Muscle of leg (tissue), 16 donors: Measurements from ENCODE around the gene TLE4. TPM values are rescaled to one million over a fixed set of nuclear protein-coding genes. Genes with fewer than 3 reads are reported as not detected.
"Not testable (repeated sequence)": the region's sequence is repeated elsewhere in the genome, so short reads cannot be mapped to it uniquely, and the experiment has no call there.

Experiments
- DNase-seq: peaks from one replicate; pipeline ENCODE4 v3.0.0; 2013
- H3K27ac ChIP-seq: one replicate; pipeline ENCODE4 v1.5.1; 2013; ENCODE audit warnings: mild to moderate bottlenecking, low read length, control low read depth
- H3K27me3 ChIP-seq: one replicate; pipeline ENCODE4 v1.6.1; 2013; ENCODE audit warnings: low read length; ENCODE audit not compliant: control insufficient read depth, insufficient read depth
- H3K36me3 ChIP-seq: one replicate; pipeline ENCODE4 v1.6.1; 2013; ENCODE audit warnings: low read length; ENCODE audit not compliant: control insufficient read depth, insufficient read depth
- H3K4me1 ChIP-seq: one replicate; pipeline ENCODE4 v1.6.1; 2013; ENCODE audit warnings: low read length; ENCODE audit not compliant: control insufficient read depth, insufficient read depth
- H3K4me3 ChIP-seq: one replicate; pipeline ENCODE4 v1.5.1; 2013; ENCODE audit warnings: low read length, control low read depth
- H3K9me3 ChIP-seq: replicated peaks from 2 replicates; pipeline ENCODE4 v1.6.1; 2013; ENCODE audit warnings: low read depth, low read length; ENCODE audit not compliant: control insufficient read depth
- WGBS: methylation state at CpG from one replicate; pipeline ENCODE4 v1.1.5; 2013; ENCODE audit warnings: missing lambda C conversion rate; ENCODE audit not compliant: insufficient coverage; 5-methylcytosine and 5-hydroxymethylcytosine counted together
- long read RNA-seq, 11 donors: transcript quantifications; one replicate each; lab custom pipeline, GENCODE V29; 2026
- polyA plus RNA-seq, 8 donors: library from polyadenylated mRNA; unstranded; fragments of 120-200 nt; gene quantifications; one replicate each; pipeline versions ENCODE4 v1.2.1 to v1.2.3, GENCODE V29; 2013; ENCODE audit warnings: inconsistent platforms in 1 of 8, low replicate concordance in 1 of 8; ENCODE audit not compliant: insufficient read length in 8 of 8, insufficient read depth in 1 of 8
- total RNA-seq: library from RNA; stranded (reverse); fragments of 120-200 nt; gene quantifications from one replicate; pipeline ENCODE4 v1.2.4, GENCODE V29; 2013

Gene TLE4
- total RNA-seq (16.6 TPM), polyA plus RNA-seq (10 to 100 TPM; 16.5 to 22.0 (median 17.8) TPM)
- long read RNA-seq, donor 1, partial matches to known transcripts, result 0 of 1 reads
- long read RNA-seq, donor 1, other reads (novel, unspliced or antisense), result 0 of 1 reads
- long read RNA-seq, donor 2, result 0 reads
- long read RNA-seq, donor 3, result 0 reads
- long read RNA-seq, donor 4, result 0 reads
- long read RNA-seq, donor 5, partial matches to known transcripts, result 7 of 8 reads
- long read RNA-seq, donor 5, other reads (novel, unspliced or antisense), result 0 of 8 reads
- long read RNA-seq, donor 6, result 0 reads
- long read RNA-seq, donor 7, partial matches to known transcripts, result 0 of 1 reads
- long read RNA-seq, donor 7, other reads (novel, unspliced or antisense), result 0 of 1 reads
- long read RNA-seq, donor 8, partial matches to known transcripts, result 5 of 5 reads
- long read RNA-seq, donor 8, other reads (novel, unspliced or antisense), result 0 of 5 reads
- long read RNA-seq, donor 9, result 0 reads
- long read RNA-seq, donor 10, result 0 reads
- long read RNA-seq, donor 11, result 0 reads

GRCh38 chr9:79571309-79572031 lies at the start of gene TLE4:
TSS of gene TLE4 (plus strand) at chr9:79571965. CDS start at chr9:79572791, 826 bp downstream.
- no peaks in the 10 kb centered on the region for H3K36me3 ChIP-seq
- peak; percentile 100 for DNase-seq
- no peaks in the 10 kb centered on the region for H3K27me3 ChIP-seq
- H3K4me1 ChIP-seq, result peaks cover 12% of the 10 kb centered on the region
- peak within 1 kb of the TSS; percentile 96 for H3K27ac ChIP-seq
- H3K4me3 ChIP-seq, result peak within 1 kb of the TSS; percentile 85
- 0% methylated on average over 37 of the region's 48 CpGs for WGBS
- H3K9me3 ChIP-seq, result peaks cover 5% of the 10 kb centered on the region

DNA sequence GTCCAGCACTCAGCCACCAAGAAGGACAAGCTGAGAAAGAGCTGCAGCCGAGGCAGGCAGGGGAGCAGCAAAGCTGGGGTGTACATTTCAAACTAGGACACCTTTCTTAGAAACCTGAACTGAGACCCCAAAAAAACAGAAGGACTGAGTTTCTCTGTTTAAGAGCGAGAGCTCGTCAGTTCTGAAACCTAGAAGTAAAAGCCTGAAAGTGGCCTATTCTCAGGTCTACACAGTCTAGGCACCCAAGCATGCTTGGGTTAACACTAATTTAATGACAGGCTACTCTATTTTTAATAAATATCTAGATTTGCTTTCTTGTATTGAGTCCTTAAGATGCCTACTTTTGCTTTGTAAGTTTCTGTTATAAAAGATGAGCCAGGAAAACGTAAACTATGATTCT lies 49.0 kb upstream of the TLE4 start:
- H3K36me3 ChIP-seq, result no peaks in the 10 kb centered on the region
- no peaks in the 10 kb centered on the region for H3K27me3 ChIP-seq
- H3K9me3 ChIP-seq, result no peaks in the 10 kb centered on the region
- WGBS, result 91% methylated on average over 3 of the region's 4 CpGs
- no peaks in the 10 kb centered on the region for H3K4me1 ChIP-seq
- H3K4me3 ChIP-seq, result no peak overlapping the region
- H3K27ac ChIP-seq, result no peak overlapping the region
- no peak for DNase-seq

GRCh38 chr9:79524266-79524665 lies 47.5 kb upstream of the TLE4 start:
- H3K36me3 ChIP-seq, result no peaks in the 10 kb centered on the region
- no peak overlapping the region for H3K27ac ChIP-seq
- no peak for DNase-seq
- H3K27me3 ChIP-seq, result no peaks in the 10 kb centered on the region
- no peak overlapping the region for H3K4me3 ChIP-seq
- H3K9me3 ChIP-seq, result no peaks in the 10 kb centered on the region
- H3K4me1 ChIP-seq, result no peaks in the 10 kb centered on the region

- no peak overlapping the region for H3K4me3 ChIP-seq
- H3K27ac ChIP-seq, result no peak overlapping the region
These were observed 45.6 kb upstream of the TLE4 start for GRCh38 chr9:79526149-79526672.

DNA sequence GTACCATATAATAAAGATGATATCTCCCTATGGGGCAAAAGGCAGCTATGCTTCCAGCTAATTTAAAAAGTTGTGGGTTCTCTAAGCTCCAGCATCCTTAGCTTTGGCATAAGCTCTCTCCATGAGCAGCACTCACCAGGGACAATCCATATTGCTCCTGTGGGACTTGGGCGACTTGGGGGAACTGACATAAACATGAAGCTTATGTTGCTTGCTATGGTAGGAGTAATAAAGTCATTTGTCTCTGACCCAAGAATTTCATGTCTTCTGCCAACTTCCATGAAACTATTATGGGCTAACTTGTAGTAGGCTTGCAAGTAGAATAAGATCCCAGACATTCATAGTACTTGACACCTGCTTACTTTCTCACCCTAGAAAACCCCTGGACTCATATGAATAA lies 36.2 kb upstream of the TLE4 start:
- no peaks in the 10 kb centered on the region for H3K36me3 ChIP-seq
- WGBS, result no CpG with 5 or more reads among the region's 1 CpG
- H3K4me1 ChIP-seq, result no peaks in the 10 kb centered on the region

More at GRCh38 chr9:79526149-79526672, 45.6 kb upstream of the TLE4 start:
- H3K27me3 ChIP-seq, result no peaks in the 10 kb centered on the region
- WGBS, result no CpG with 5 or more reads among the region's 1 CpG
- H3K36me3 ChIP-seq, result no peaks in the 10 kb centered on the region
- no peak for DNase-seq
- H3K4me1 ChIP-seq, result no peaks in the 10 kb centered on the region
- no peaks in the 10 kb centered on the region for H3K9me3 ChIP-seq

DNA sequence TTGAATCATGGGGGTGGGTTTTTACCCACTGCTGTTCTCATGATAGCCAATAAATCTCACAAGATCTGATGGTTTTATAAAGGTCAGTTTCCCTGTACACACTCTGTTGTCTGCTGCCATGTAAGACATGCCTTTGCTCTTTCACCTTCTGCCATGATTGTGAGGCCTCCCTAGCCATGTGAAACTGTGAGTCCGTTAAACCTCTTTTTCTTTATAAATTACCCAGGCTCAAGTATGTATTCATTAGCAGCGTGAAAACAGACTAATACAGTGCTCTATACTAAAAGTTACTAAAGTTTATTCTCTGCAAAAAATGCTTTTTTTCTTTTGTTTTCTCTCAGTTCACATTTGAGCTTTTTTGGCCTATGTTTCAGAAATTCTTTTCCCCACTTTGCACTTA lies 33.9 kb upstream of the TLE4 start:
- DNase-seq, result no peak
- Histone ChIP-seq H3K27ac (no peak overlapping the region), H3K9me3 (peaks cover 2% of the 10 kb centered on the region), H3K4me3 (no peak overlapping the region), H3K4me1 (no peaks in the 10 kb centered on the region), H3K36me3 (no peaks in the 10 kb centered on the region), H3K27me3 (no peaks in the 10 kb centered on the region)
- 100% methylated on average over 1 of the region's 2 CpGs for WGBS

More for the DNA sequence above, 36.2 kb upstream of the TLE4 start:
- no peak overlapping the region for H3K4me3 ChIP-seq
- DNase-seq, result no peak
- H3K27me3 ChIP-seq, result no peaks in the 10 kb centered on the region
- H3K27ac ChIP-seq, result no peak overlapping the region
- H3K9me3 ChIP-seq, result peaks cover 2% of the 10 kb centered on the region

DNA sequence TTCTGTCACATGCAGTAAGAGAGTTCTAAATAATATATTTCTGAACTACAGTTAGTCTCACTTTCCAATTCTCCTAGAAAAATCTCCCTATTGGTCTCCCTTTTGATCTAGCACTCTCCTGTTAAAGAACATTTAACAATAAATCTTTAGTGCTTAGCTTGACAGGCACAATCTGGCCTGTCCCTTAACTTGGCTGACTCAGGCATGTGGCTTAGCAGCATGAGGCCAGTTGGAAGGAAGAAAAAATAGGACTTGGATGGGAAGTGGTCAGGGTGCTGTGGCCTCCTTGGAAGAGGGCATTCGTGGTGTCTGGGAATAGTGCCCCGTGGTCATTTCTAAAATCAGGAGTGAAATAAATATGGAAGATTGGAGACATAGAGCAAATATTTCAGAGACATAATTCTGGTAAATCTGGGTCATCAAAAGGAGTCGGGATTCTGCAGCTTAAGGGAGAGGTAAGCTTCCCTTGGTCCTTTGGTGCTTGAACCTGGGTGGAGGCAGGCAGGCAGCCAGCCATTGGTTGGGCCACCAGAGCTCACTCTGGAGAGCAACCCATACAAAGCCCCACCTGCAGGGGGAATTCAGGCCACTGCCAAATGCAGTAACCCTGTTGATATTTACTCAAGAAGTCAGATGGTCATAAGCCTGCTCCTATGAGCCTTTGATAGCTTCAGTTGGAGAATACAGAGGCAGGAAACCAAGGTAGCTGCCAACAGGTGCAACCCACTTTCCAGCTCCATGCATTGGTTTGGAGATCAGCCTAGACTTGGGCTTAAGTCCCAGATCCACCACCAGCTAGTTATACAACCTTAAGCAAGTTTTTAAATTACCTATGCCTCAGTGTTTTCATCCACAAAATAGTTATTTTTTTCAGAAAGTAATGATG lies 28.8 kb upstream of the TLE4 start:
- no peak for DNase-seq
- no peaks in the 10 kb centered on the region for H3K27me3 ChIP-seq
- no peaks in the 10 kb centered on the region for H3K4me1 ChIP-seq
- WGBS, result 86% methylated on average over 3 of the region's 3 CpGs
- H3K27ac ChIP-seq, result no peak overlapping the region
- no peaks in the 10 kb centered on the region for H3K9me3 ChIP-seq
- H3K4me3 ChIP-seq, result no peak overlapping the region
- H3K36me3 ChIP-seq, result no peaks in the 10 kb centered on the region

GRCh38 chr9:79544375-79544774 lies 27.4 kb upstream of the TLE4 start:
- not testable (repeated sequence) for H3K27me3 ChIP-seq, H3K4me3 ChIP-seq, DNase-seq, H3K9me3 ChIP-seq, H3K27ac ChIP-seq, H3K4me1 ChIP-seq, H3K36me3 ChIP-seq
- 100% methylated on average over 2 of the region's 7 CpGs for WGBS

GRCh38 chr9:79551586-79551985 lies 20.2 kb upstream of the TLE4 start:
- DNase-seq, result no peak
- 100% methylated on average over 1 of the region's 4 CpGs for WGBS
- H3K27me3 ChIP-seq, result no peaks in the 10 kb centered on the region

More at GRCh38 chr9:79551586-79551985, 20.2 kb upstream of the TLE4 start:
- Histone ChIP-seq H3K9me3 (peaks cover 5% of the 10 kb centered on the region), H3K27ac (no peak overlapping the region), H3K4me3 (no peak overlapping the region), H3K4me1 (no peaks in the 10 kb centered on the region), H3K36me3 (no peaks in the 10 kb centered on the region)
